ENCODE measurements around the gene TNS3.

- no peak for TF ChIP-seq CTCF (IDR thresholded peaks at IDR 0.05; ENCODE audit: insufficient read depth, low read depth, low read length)
- TF ChIP-seq EZH2 (IDR thresholded peaks at IDR 0.05; ENCODE audit: insufficient read depth, low read length) = no peak
Measured at GRCh38 chr7:47576866-47577306, 5.0 kb downstream of the TNS3 start.
